GM21367 (cell line): ENCODE data around the gene GALNT18.

Experiments
- ATAC-seq: cut with Tn5 transposase; IDR thresholded peaks from one replicate; pipeline ENCODE4 v1.9.1; 2021; ENCODE audit not compliant: unreplicated experiment

GALNT18 gene

DNA sequence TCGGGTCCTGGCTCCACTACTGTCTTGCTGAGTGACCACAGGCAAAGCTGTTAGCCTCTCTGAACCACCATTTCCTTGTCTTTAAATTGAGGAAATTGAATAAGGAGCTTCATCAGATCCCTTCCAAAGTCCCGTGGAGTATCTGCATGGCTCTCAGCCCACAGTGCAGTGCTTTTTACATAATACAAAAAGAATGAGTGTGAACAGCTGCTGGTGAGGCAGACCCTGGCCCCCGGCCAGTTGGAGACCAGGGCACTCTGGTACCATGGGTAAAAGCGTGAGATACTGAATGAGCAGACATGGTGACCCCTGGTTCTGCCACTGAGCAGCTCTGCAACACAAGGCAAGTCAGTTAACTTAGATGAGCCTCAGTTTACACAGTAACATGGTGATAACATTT lies 86.8 kb downstream of the GALNT18 start:
- no peak for ATAC-seq

GRCh38 chr11:11533751-11534150 lies 88.1 kb downstream of the GALNT18 start:
- ATAC-seq = no peak

DNA sequence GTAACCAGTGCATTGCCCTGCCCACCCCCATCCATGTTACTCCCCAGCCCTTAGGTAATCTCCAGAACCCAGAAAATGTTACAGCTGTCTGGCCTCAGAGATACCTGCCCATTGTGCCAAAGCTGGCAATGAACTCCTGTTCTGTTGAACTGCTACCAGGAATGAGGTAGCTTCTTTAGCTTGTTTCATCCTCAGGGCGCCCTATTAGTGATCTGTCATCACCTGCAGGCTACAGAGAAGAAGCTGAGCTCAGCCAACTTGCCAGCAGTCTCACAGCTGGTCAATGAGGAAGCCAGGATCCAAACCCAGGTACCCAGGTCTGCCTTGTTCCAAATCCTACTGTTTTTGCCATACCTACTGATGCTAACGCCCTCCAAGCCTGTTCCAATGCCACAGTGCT lies 88.7 kb downstream of the GALNT18 start:
- ATAC-seq = no peak

- ATAC-seq = no peak
These were observed 89.2 kb downstream of the GALNT18 start for GRCh38 chr11:11532574-11532973.

- no peak for ATAC-seq
These were observed 90.5 kb downstream of the GALNT18 start for GRCh38 chr11:11531131-11531908.

GRCh38 chr11:11528986-11529385 lies 92.8 kb downstream of the GALNT18 start:
- no peak for ATAC-seq

DNA sequence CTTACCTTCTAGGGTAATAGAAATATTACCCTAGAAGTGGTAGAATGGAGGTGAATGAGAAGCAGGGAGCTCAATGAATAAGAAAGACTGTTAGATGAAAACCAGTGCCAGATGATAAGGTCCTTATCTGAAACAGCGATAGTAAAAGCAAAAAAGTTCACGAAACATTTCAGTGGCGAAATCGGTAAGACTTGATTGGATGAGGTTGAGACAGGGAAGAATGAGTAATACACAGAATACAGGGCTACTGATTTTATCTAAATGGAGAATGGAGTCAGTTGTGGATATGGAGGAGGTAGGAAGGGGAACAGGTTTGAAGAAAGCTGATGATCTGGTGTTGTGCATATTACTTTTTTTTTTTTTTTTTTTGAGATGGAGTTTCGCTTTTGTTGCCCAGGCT lies 96.5 kb downstream of the GALNT18 start:
- no peak for ATAC-seq

DNA sequence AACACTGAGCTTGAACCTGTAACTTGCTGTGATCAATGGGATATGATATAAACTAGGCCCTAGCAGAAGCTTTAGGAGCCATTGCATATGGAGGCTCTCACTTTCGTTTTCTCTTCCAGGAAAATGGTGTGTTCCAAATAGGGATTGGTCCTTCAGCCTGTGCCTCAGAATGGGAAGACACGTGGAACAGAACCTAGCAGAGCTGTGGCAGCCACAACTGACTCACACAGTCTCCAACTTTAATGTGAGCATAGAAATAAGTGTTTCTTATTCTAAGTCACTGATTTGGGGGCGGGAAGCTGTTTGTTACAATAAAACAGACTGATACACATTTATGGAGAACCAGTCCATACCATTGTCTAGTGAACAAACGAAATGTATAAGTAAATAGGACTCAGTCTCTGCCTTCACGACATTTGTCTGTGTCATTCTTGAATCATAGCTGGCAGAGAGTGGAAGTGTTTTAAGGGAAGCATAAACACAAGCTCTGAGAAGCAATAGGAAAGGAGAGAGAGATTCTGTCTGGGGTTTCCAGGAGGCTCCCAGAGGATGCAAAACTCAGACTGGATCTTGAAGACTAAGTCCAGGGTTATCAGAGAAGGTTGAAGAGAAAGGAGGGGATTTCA lies 97.3 kb downstream of the GALNT18 start:
- no peak for ATAC-seq

- ATAC-seq = no peak
These were observed 99.2 kb downstream of the GALNT18 start for GRCh38 chr11:11522591-11522990.

GRCh38 chr11:11521306-11522002 lies 100.4 kb downstream of the GALNT18 start:
- ATAC-seq = no peak

GRCh38 chr11:11520231-11521015 lies 101.4 kb downstream of the GALNT18 start:
- no peak for ATAC-seq

GRCh38 chr11:11519184-11519583 lies 102.6 kb downstream of the GALNT18 start:
- ATAC-seq = no peak

- no peak for ATAC-seq
These were observed 107.6 kb downstream of the GALNT18 start for GRCh38 chr11:11514246-11514645.

- no peak for ATAC-seq
These were observed 108.4 kb downstream of the GALNT18 start for GRCh38 chr11:11513422-11513821.

DNA sequence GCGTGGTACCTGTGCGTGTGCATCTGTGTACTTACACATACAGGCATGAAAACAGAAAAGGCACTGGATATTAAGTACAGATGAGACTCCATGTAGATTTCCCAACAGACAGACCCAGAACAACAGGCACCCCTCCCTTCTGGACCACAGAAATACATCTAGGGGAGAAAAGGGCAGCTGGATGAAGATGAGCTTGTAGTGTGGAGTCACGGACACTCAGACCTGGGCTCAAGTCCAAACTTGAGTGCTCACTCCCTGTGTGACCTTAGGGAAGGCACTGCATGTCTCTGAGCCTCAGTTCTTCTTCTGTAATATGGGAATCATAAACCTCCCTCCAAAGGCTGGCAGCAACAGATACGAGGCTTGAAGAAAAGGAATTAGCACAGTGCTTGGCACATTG lies 108.9 kb downstream of the GALNT18 start:
- no peak for ATAC-seq

- ATAC-seq = no peak
These were observed 109.3 kb downstream of the GALNT18 start for GRCh38 chr11:11512502-11512901.

- ATAC-seq = no peak
These were observed 109.7 kb downstream of the GALNT18 start for GRCh38 chr11:11512090-11512489.

GRCh38 chr11:11510939-11511338 lies 110.9 kb downstream of the GALNT18 start:
- ATAC-seq = no peak

- no peak for ATAC-seq
These were observed 116.1 kb downstream of the GALNT18 start for GRCh38 chr11:11505692-11506091.

DNA sequence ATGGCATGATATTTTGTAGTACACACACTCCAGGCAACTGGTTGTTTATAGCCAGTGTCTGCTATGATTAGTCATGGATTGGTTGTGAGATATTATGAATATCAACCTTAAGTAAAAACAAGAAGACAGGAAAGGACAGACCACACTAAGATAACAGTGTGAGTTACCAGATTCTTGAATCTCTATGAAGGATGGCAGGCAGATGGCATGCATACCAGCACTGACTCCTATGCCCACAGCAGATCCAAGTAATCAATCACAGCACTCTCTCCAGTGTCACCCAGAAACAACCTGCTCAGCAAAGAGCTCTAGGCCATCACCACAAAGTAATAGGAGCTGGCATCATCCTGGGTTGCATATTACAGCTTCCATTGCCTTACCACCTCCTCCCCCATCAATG lies 116.6 kb downstream of the GALNT18 start:
- no peak for ATAC-seq

DNA sequence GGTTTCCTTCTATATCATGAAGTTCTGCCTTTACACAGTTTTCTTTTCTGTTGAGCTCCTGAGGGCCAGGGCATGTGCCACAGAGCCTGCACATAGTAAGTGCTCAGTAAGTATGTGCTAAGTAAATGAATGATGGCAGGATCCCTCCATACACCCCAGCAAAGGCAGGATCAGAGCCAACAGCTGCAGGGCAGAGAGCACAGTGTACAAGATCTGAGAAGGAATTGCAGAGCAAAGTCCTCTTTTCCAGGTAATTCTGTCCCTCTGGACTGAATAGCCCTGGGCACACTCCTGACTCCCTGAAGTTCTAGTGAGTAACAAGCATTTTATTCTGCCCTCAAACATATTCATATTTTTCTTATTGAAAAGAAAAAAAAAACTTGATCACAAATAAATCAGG lies 117.7 kb downstream of the GALNT18 start:
- ATAC-seq = no peak
